GM13976 (cell line): Measurements from ENCODE around the gene SNCB.

ENCODE experiments used
- DNase-seq: peaks from one replicate; pipeline ENCODE4 v3.0.0; 2012; ENCODE audit warnings: low spot score
- in situ Hi-C: fragments of 300-500 bp; cut with MboI; formaldehyde crosslinking; loops from one replicate; pipeline ENCODE4 v1.12.0; 2022; ENCODE audit warnings: low sequenced_read_pairs, mixed read lengths, inconsistent platforms; ENCODE audit not compliant: unreplicated experiment
- TF ChIP-seq, protein P1 (sequence below): IDR thresholded peaks from 2 replicates; pipeline ENCODE4 v1.5.1; 2012; ENCODE audit warnings: borderline replicate concordance, mild to moderate bottlenecking; ENCODE audit not compliant: insufficient read depth; ENCODE audit errors: extremely low read depth, missing control alignments, control extremely low read depth

Gene SNCB

GRCh38 chr5:176644878-176645670 is 14.7 kb upstream of the SNCB start:
- TF ChIP-seq, protein P1, sequence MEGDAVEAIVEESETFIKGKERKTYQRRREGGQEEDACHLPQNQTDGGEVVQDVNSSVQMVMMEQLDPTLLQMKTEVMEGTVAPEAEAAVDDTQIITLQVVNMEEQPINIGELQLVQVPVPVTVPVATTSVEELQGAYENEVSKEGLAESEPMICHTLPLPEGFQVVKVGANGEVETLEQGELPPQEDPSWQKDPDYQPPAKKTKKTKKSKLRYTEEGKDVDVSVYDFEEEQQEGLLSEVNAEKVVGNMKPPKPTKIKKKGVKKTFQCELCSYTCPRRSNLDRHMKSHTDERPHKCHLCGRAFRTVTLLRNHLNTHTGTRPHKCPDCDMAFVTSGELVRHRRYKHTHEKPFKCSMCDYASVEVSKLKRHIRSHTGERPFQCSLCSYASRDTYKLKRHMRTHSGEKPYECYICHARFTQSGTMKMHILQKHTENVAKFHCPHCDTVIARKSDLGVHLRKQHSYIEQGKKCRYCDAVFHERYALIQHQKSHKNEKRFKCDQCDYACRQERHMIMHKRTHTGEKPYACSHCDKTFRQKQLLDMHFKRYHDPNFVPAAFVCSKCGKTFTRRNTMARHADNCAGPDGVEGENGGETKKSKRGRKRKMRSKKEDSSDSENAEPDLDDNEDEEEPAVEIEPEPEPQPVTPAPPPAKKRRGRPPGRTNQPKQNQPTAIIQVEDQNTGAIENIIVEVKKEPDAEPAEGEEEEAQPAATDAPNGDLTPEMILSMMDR, result no peak
- in situ Hi-C loops, result no loop called here
- DNase-seq, result no peak

DNA sequence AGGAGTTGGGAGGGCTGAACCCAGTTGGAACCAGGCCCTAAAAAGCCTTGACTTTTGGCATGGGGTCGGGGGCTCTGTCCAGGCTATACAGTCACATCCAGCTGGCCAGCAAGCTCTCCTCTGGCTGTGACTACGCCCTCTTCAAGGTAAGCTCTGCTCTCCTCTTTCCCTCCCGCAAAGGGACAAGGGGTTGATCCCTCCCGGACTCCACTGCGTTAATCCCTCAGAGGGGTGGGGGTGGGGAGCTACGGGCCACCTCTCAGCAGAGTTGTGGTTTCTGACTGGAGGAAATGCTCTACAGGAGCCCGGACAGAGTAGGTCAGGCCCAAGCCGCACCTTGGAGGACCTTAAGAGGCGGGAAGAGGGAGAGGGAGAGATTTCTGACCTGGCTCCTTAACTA is 14.0 kb upstream of the SNCB start:
- DNase-seq, result no peak
- in situ Hi-C loops, result no loop called here
- TF ChIP-seq, protein P1, result no peak

DNA sequence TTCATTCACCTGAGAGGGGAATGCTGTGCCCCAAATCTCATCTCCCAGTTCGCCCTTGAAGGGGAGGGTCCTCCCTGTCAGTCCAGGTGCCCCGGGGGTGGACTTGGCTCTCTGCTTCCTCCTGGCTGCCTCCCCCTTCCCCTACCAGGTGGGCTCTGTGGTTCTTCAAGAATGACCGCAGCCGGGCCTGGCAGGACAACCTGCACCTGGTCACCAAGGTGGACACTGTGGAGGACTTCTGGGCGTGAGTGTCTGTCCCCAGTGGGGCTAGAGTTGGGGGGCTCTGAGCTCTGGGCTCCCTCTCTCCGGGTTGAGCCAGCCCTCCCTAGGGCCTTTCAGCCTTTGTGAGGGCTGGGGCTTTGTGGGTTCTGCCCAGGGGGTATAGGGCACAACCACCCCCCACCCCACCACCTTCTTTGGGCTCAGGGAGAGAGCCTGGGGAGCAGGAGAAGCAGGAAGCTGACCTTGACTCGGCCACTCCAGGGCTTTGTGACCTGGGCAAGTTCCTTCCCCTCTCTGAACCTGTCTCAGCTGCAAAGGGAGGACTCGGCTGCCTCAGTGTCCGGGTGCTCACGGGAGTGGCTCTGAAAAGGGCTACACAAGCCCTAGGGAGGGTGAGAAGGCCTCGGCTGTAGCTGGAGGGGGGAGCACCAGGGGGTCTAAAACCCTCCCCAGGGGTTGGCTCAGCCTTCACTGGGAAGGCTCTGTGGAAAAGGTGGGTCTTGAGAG is 13.3 kb upstream of the SNCB start:
- no peak for DNase-seq
- in situ Hi-C loops, result no loop called here
- TF ChIP-seq, protein P1, result no peak

GRCh38 chr5:176642675-176643490 is 12.5 kb upstream of the SNCB start:
- no peak for DNase-seq
- in situ Hi-C loops, result no loop called here
- TF ChIP-seq, protein P1, result no peak

- TF ChIP-seq, protein P1, result no peak
- no peak for DNase-seq
- in situ Hi-C loops, result no loop called here
Observed at GRCh38 chr5:176640616-176641015, 10.3 kb upstream of the SNCB start.

DNA sequence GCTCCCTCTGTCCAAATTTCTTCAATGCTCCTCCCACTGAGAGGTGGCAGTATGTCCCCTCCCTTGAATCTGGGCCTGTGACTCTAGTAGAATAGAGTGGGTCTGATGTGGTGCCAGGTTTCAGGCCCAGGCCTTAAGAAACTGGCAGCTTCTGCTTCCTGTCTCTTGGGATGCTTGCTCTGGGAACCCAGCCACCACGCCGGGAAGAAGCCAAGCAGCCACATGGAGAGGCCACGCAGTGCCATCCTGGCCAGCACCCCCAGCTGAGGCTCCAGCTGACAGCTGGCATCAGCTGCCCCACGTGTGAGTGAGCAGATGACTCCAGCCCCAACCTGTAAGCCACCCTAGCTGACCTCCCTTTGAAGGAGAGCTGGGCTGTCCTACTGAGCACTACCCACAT is 9.6 kb upstream of the SNCB start:
- no peak for DNase-seq
- TF ChIP-seq, protein P1, result no peak
- in situ Hi-C loops, result no loop called here
